ENCODE measurements around the gene STAB1. TPM values are rescaled to one million over a fixed set of nuclear protein-coding genes. Genes with fewer than 3 reads are reported as not detected.

Gene STAB1
- total and polyA plus RNA-seq, 2 of the 13 experiments (the other 11 are each of a cell fraction or from before 2014, with no cell fraction given), result 0.09 to 0.34 TPM

DNA sequence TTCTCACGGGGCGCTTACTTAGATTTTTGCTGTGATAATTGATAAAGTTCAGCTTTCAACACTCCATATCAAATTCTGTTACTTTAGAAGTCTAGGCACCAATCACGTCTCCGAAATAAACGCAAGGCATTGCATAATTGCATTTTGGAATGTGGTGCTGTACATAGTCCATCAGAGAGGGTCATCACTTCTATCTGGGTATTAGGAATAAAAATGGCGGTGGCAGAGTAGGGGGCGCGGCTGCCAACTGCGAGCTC, 40.9 kb downstream of the STAB1 start (continued):
- peak; percentile 55; the same call in 1 of the 2 replicates for TF ChIP-seq RNF219 (CRISPR knock-in tag; IDR thresholded peaks at IDR 0.05)
- TF ChIP-seq YY1 (IDR thresholded peaks at IDR 0.05; ENCODE audit: insufficient read depth, insufficient replicate concordance, low read depth, low read length), result peak; percentile 88
- TF ChIP-seq ZNF747 (CRISPR knock-in tag; IDR thresholded peaks at IDR 0.05; ENCODE audit: borderline replicate concordance), result no peak

DNA sequence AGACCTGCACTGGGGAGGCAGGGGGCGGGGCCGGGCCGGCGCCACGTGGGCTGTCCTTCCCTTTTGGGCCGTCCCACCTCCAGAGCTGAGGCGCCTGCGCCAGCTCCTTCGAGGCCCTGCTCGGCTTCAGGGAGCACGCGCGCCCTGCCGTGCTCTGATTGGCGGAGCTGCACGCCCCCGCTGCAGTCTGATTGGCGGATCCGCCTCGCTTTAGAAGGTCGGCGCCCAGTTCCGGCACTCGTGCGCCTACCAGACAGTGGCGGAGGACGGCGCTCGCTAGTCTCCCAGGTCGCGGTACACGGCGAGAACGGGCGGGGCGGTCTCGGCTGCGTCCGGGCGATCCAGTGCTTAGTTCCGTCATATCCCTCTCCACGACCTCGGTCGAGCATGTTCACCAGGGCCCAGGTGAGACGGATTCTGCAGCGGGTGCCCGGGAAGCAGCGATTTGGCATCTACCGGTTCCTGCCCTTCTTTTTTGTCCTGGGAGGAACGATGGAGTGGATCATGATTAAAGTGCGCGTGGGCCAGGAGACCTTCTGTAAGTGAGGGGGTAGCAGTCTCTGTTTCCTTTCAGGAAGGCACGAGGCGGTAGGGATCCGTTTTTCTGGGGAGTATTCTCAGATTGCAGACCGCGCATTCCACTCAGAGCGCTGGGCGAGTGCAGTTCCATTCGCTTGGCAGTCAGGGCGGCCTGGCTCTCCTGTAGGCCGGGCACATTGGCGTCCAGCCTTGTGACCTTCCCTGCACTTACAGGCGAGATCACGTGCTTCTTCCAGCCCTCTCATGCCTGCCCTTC, 41.4 kb downstream of the STAB1 start, which contains the start of gene UQCC5:
TSS of gene UQCC5 (plus strand) at position 237 of the 796 bp plus-strand sequence. CDS start at position 388, 151 bp downstream.
- peak within 1 kb of the TSS; percentile 87 for H3K27ac ChIP-seq (ENCODE audit: extremely low read length, insufficient read depth, low read length)
- no peaks in the 10 kb centered on the region; a peak in 1 of 5 replicates for H3K27me3 ChIP-seq (ENCODE audit: control insufficient read depth in 1 of 2, insufficient read depth in 2 of 2, low read length in 2 of 2)
- H3K4me2 ChIP-seq (ENCODE audit: low read depth, low read length), result peak within 1 kb of the TSS; percentile 98
- H3K9ac ChIP-seq (ENCODE audit: insufficient read depth, low read depth, low read length), result peak within 1 kb of the TSS; percentile 93
- DNase-seq (ENCODE audit: low spot score) (peak; percentile 96), FAIRE-seq (peak; percentile 81), ATAC-seq (peak; percentile 86)
- BruUV-seq (replicated peaks), result no TSS peak
- POLR2A ChIA-PET, result interaction anchor here (0.7 to 1.1 kb wide), 13 partner anchors 8 to 298 kb away, joined by 3 to 13 read pairs (median 4); partner anchors contain the start of gene TWF2
- intact Hi-C loops (cut with micrococcal nuclease; ENCODE audit: unreplicated experiment) (no loop called here), in situ Hi-C loops (cut with HindIII; ENCODE audit: extremely low pct_ligation_motif_present, low pct_unique_long_range_greater_than_20kb) (no loop called here)
- peaks cover 17% of the 10 kb centered on the region for H4K20me1 ChIP-seq (ENCODE audit: insufficient read depth, low read length)
- 0% methylated on average over 11 of the region's 65 CpGs for WGBS (ENCODE audit: low lambda C conversion rate)
- H2AFZ ChIP-seq (ENCODE audit: low read length), result no peak within 1 kb of the TSS
- no peaks in the 10 kb centered on the region for H3K9me3 ChIP-seq (ENCODE audit: low read length)
- H3K4me3 ChIP-seq (replicated peaks in 1 of 3; ENCODE audit: insufficient read depth in 1 of 3, low read depth in 2 of 3, low read length in 3 of 3), result peak within 1 kb of the TSS; percentile 54 to 87 (median 62)
- CTCF ChIA-PET (ENCODE audit: low intra/inter-chr PET ratio, low total read pairs), result no interaction called here
- peaks cover 58% of the 10 kb centered on the region for H3K79me2 ChIP-seq (ENCODE audit: insufficient read depth, low read length)
- peaks cover 60% of the 10 kb centered on the region for H3K4me1 ChIP-seq (ENCODE audit: insufficient read depth, low read length)
- peaks cover 0 to 16% of the 10 kb centered on the region in 2 experiments; a peak in 3 of 5 replicates for H3K36me3 ChIP-seq (replicated peaks in 1 of 2; ENCODE audit: control insufficient read depth in 1 of 2, insufficient read depth in 2 of 2, low read length in 2 of 2)
- no peak for TF ChIP-seq ATM (IDR thresholded peaks at IDR 0.05; ENCODE audit: borderline replicate concordance)
- 0 out of 2 replicates have a peak, but pooled peaks have one; percentile 54 for TF ChIP-seq RNF2 (conservative IDR thresholded peaks at IDR 0.05; ENCODE audit: low read depth)
- no peak for TF ChIP-seq LRRFIP1 (CRISPR knock-in tag; conservative IDR thresholded peaks at IDR 0.05)
- peak; percentile 98 for TF ChIP-seq POLR2G (IDR thresholded peaks at IDR 0.05; ENCODE audit: low read depth, low read length)
- peak; percentile 71; the same call in 1 of the 2 replicates for TF ChIP-seq TP53 (CRISPR knock-in tag; conservative IDR thresholded peaks at IDR 0.05)
- no peak; the same call in 1 of the 2 replicates for TF ChIP-seq BRCA1 (CRISPR knock-in tag; IDR thresholded peaks at IDR 0.05)
- no peak for TF ChIP-seq HNF4G (IDR thresholded peaks at IDR 0.05; ENCODE audit: borderline replicate concordance, low read depth, low read length)
- no peak for TF ChIP-seq HNF4G (CRISPR knock-in tag; IDR thresholded peaks at IDR 0.05; ENCODE audit: borderline replicate concordance, low read depth)
- TF ChIP-seq POLR2AphosphoS2 (IDR thresholded peaks at IDR 0.05; ENCODE audit: low read depth, low read length), result 0 out of 2 replicates have a peak, but pooled peaks have one; percentile 40
- peak; percentile 93 for TF ChIP-seq ZNF350 (CRISPR knock-in tag; IDR thresholded peaks at IDR 0.05; ENCODE audit: borderline replicate concordance, low read depth)
- no peak for TF ChIP-seq HMGA1 (CRISPR knock-in tag; conservative IDR thresholded peaks at IDR 0.05)
- 0 out of 2 replicates have a peak, but pooled peaks have one; percentile 77 for TF ChIP-seq NAIF1 (CRISPR knock-in tag; IDR thresholded peaks at IDR 0.05; ENCODE audit: borderline replicate concordance)

Measured in HepG2 (cell line).